ENCODE results near the gene HES3. TPM values are rescaled to one million over a fixed set of nuclear protein-coding genes. Genes with fewer than 3 reads are reported as not detected.
A peak's percentile ranks its signal among the peaks of the same experiment; 100 is the strongest.

The HES3 gene, protein sequence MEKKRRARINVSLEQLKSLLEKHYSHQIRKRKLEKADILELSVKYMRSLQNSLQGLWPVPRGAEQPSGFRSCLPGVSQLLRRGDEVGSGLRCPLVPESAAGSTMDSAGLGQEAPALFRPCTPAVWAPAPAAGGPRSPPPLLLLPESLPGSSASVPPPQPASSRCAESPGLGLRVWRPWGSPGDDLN
- total RNA-seq (ENCODE audit: low replicate concordance) = not detected in 2 replicates
- long read RNA-seq = 0 reads

DNA sequence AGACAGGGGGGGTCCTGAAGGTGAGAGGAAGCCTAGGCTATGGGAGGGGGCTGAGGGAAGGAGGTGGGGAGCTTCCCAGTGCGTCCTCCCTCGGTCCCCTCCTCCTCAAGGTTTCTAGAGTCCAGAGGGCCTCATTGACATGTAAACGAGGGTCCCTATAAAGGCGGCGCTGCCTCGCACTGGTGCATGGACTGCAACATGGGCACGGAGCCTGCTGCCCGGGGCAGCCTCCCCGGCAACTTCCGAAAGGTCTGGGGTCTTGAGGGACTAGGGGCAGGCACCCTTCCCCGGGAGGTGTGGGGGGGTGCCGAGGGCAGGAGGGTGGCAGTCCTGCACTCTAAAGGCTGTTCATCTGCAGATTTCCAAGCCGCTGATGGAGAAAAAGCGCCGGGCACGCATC, at the start of gene HES3:
Gene HES3, plus strand, starts transcription at position 187 of the 400 bp plus-strand sequence. Its CDS starts 187 bp downstream, at position 374.
- H3K4me3 Mint-ChIP-seq = peak within 1 kb of the TSS; percentile 39
- no peak for DNase-seq (ENCODE audit: extremely low spot score, unreplicated experiment)

DNA sequence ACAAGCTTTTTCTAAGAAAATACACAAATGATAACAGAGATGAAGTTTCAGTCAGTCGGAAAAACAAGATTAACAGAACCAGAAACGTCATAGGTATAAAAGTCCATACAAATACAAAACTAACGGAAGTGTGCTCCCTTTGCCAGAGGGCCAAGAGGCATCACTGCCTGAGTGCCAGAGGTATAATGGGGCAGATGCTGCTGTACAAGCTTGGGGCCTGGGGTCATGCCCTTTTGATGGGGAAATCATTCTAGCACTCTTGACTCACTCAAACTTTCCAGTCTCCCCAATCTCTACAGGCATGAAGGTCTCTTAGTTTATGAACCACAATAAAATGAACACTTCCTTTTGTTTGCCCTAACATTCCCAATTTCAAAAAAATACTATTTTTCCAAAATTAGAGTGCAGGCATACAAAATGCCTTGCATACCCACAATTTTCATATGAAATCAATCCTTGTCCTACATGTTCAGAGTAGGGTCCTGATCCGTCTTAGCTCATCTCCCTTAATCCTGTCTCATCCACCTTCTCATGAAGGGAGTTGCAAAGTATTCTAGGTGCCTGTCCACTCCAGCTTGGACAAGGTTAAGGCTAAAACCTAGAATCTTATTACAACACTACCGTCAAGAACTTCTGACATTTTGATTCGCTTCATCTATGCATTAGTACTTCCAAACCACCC, 46.1 kb upstream of the HES3 start:
- Mint-ChIP-seq H3K27me3 (no peaks in the 10 kb centered on the region), H3K4me3 (peak overlapping the region; percentile 90), H3K27ac (peak overlapping the region; percentile 98), H3K4me1 (ENCODE audit: unreplicated experiment) (peaks cover 32% of the 10 kb centered on the region), H3K9me3 (no peaks in the 10 kb centered on the region), H3K36me3 (peaks cover 20% of the 10 kb centered on the region)
- TF ChIP-seq, protein P1, sequence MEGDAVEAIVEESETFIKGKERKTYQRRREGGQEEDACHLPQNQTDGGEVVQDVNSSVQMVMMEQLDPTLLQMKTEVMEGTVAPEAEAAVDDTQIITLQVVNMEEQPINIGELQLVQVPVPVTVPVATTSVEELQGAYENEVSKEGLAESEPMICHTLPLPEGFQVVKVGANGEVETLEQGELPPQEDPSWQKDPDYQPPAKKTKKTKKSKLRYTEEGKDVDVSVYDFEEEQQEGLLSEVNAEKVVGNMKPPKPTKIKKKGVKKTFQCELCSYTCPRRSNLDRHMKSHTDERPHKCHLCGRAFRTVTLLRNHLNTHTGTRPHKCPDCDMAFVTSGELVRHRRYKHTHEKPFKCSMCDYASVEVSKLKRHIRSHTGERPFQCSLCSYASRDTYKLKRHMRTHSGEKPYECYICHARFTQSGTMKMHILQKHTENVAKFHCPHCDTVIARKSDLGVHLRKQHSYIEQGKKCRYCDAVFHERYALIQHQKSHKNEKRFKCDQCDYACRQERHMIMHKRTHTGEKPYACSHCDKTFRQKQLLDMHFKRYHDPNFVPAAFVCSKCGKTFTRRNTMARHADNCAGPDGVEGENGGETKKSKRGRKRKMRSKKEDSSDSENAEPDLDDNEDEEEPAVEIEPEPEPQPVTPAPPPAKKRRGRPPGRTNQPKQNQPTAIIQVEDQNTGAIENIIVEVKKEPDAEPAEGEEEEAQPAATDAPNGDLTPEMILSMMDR (conservative IDR thresholded peaks at IDR 0.05) = no peak
- no peak for DNase-seq (ENCODE audit: extremely low spot score, unreplicated experiment)

More for the DNA sequence above, at the start of gene HES3:
- TF ChIP-seq, protein P1 (conservative IDR thresholded peaks at IDR 0.05) = no peak
- H3K9me3 Mint-ChIP-seq = no peaks in the 10 kb centered on the region
- H3K27me3 Mint-ChIP-seq = peaks cover 81% of the 10 kb centered on the region
- no peaks in the 10 kb centered on the region for H3K36me3 Mint-ChIP-seq
- peaks cover 14% of the 10 kb centered on the region for H3K4me1 Mint-ChIP-seq (ENCODE audit: unreplicated experiment)
- H3K27ac Mint-ChIP-seq = no peak within 1 kb of the TSS

DNA sequence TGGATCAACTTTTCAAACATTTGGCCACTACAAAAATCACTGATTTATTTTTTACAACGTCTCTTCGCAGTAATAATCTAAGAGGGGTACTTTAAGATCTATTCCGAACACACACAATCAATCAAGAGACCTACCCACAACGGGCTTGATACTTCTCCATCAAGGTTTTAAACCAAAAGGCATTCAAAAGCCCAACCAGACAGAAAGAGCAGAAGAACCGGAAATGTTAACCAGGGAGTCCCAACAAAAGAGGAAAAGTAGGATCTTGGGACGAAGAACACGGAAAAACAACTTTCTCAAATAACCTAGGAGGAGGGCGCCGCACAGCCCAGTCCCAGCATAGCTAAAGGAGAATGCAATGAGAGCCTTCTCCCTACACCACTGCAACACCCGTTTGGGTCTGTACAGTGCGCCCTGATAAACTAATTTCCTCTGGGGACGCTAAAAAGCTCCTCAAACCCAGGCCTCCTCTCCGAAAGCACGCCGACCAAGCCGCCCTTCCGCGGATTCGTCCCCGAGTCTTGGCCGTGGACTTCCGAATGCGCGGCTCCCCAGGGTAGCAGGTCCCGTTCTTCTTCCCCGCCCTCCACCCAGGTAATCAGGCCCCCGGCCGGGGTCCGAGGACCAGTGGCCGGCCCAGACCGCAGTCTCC, 45.2 kb upstream of the HES3 start:
- peak overlapping the region; percentile 90 for H3K4me3 Mint-ChIP-seq
- peaks cover 32% of the 10 kb centered on the region for H3K4me1 Mint-ChIP-seq (ENCODE audit: unreplicated experiment)
- H3K36me3 Mint-ChIP-seq = peaks cover 18% of the 10 kb centered on the region
- peak overlapping the region; percentile 98 for H3K27ac Mint-ChIP-seq
- no peak for DNase-seq (ENCODE audit: extremely low spot score, unreplicated experiment)
- H3K27me3 Mint-ChIP-seq = no peaks in the 10 kb centered on the region
- TF ChIP-seq, protein P1 (conservative IDR thresholded peaks at IDR 0.05) = no peak
- H3K9me3 Mint-ChIP-seq = no peaks in the 10 kb centered on the region

DNA sequence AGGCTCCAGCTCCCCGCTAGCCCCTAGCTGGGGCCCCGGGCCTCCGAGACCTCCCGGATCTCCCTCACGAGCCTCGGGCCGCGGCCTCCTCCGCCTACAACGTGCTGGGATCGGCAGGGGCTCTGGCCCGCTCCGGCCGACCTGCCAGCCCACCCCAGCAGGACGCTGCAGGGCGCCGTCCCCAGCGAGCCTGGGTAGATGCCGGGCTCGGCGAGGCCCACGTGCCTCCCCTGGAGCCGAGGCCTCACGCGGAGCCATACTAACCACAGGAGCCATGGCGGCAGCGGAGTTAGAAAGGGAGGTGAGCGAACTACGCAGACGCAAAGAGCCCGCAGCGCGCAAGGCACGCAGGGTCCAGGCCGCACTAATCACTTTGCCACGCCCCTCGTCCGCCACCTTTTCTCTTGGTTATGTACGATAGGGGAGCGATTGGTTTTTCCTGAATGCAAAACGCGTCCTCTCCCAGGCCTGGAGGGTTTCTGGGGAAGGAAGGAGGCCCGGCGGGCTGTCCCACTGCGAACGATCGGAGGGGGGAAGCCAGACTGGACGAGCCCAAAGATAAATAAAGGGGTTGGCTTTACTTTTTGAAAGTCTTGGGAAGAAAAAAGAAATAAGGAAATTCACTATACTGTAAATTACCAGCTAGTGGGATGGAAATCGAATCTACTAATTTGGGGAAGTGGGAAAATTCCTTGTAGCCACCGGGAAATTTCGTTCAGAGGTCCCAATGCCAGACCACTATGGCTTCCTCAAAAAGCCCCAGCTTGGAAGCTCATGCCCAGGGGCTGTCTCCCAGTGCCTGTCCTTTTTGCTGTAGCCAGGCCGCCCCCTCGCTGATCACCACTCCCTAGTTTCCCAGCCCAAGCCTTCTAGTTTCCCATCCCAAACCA, 44.4 kb upstream of the HES3 start, which contains the start of gene RPL22:
Gene RPL22, minus strand, starts transcription at position 298 of the 890 bp plus-strand sequence. Its CDS starts 22 bp downstream, at position 276.
- DNase-seq (ENCODE audit: extremely low spot score, unreplicated experiment) = peak; percentile 96
- Mint-ChIP-seq H3K4me3 (peak within 1 kb of the TSS; percentile 90), H3K36me3 (peaks cover 18% of the 10 kb centered on the region), H3K9me3 (no peaks in the 10 kb centered on the region), H3K4me1 (ENCODE audit: unreplicated experiment) (peaks cover 32% of the 10 kb centered on the region), H3K27me3 (no peaks in the 10 kb centered on the region), H3K27ac (peak within 1 kb of the TSS; percentile 98)
- TF ChIP-seq, protein P1 (conservative IDR thresholded peaks at IDR 0.05) = no peak
